Stimulated activated effector memory CD8-positive, alpha-beta T cell treated with anti-CD3 and anti-CD28 coated beads, Interleukin-12 subunit alpha, Interleukin-12 subunit beta, amount 100 ng/mL, for 72 hours (primary cell): Measurements from ENCODE around the gene NAA40.
"Not testable (repeated sequence)": the region's sequence is repeated elsewhere in the genome, so short reads cannot be mapped to it uniquely, and the experiment has no call there.

Experiments
- ATAC-seq: fragments of 150-1000 bp; cut with Tn5 transposase; 2 replicates; pipeline ENCODE4 v1.10.0; 2021
- DNase-seq, 2 donors: peaks; one replicate each; pipeline ENCODE4 v3.0.0; 2021 to 2022; ENCODE audit warnings: low spot score in 2 of 2
- H3K27ac Mint-ChIP-seq: one replicate; pipeline ENCODE4 v1.8.0; 2022; ENCODE audit warnings: mild to moderate bottlenecking, mixed read lengths
- H3K36me3 Mint-ChIP-seq: one replicate; pipeline ENCODE4 v1.8.0; 2022; ENCODE audit warnings: mild to moderate bottlenecking, mixed read lengths
- H3K4me1 Mint-ChIP-seq: one replicate; pipeline ENCODE4 v1.8.0; 2022; ENCODE audit warnings: mixed read lengths
- H3K4me3 Mint-ChIP-seq: one replicate; pipeline ENCODE4 v1.8.0; 2022; ENCODE audit warnings: mild to moderate bottlenecking, mixed read lengths
- H3K9me3 Mint-ChIP-seq: one replicate; pipeline ENCODE4 v1.8.0; 2022; ENCODE audit warnings: mixed read lengths

Gene NAA40

GRCh38 chr11:63945477-63946163, 6.8 kb downstream of the NAA40 start:
- Mint-ChIP-seq H3K4me1 (peaks cover 16% of the 10 kb centered on the region), H3K27ac (no peak overlapping the region), H3K4me3 (no peak overlapping the region), H3K36me3 (peaks cover 39% of the 10 kb centered on the region), H3K9me3 (no peaks in the 10 kb centered on the region)
- ATAC-seq (peak; percentile 78), DNase-seq (peak; percentile 24 to 65)

GRCh38 chr11:63951779-63952536, 13.2 kb downstream of the NAA40 start:
- H3K36me3 Mint-ChIP-seq, result peaks cover 81% of the 10 kb centered on the region
- peak overlapping the region; percentile 40 for H3K4me3 Mint-ChIP-seq
- no peaks in the 10 kb centered on the region for H3K9me3 Mint-ChIP-seq
- ATAC-seq (peak; percentile 91), DNase-seq (peak in 1 of 2 donors; percentile 75)
- H3K4me1 Mint-ChIP-seq, result peaks cover 31% of the 10 kb centered on the region
- H3K27ac Mint-ChIP-seq, result peak overlapping the region; percentile 85

DNA sequence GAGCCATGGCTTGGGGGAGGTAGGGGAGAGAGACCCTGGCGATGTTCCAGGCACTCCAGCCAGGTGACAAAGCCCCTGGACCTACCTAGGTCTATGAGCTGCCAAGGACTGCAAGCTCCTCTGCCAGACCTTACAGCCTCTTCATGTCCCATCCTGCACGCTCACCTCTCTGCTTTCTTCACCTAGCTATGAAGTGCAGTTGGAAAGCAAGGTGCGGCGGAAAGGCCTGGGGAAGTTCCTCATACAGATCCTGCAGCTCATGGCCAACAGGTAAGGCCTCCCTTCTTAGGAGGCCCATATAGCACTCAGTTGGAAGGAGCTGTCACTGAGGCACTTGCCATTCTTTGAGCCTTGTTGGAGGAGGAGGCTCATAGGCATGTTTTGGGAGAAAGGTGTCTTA, 13.8 kb downstream of the NAA40 start:
- DNase-seq (no peak), ATAC-seq (peak; percentile 3)
- peak overlapping the region; percentile 40 for H3K4me3 Mint-ChIP-seq
- H3K9me3 Mint-ChIP-seq, result no peaks in the 10 kb centered on the region
- H3K27ac Mint-ChIP-seq, result peak overlapping the region; percentile 85
- H3K4me1 Mint-ChIP-seq, result peaks cover 32% of the 10 kb centered on the region
- peaks cover 75% of the 10 kb centered on the region for H3K36me3 Mint-ChIP-seq

GRCh38 chr11:63958008-63958407, 19.2 kb downstream of the NAA40 start:
- peaks cover 50% of the 10 kb centered on the region for H3K36me3 Mint-ChIP-seq
- ATAC-seq, result no peak

DNA sequence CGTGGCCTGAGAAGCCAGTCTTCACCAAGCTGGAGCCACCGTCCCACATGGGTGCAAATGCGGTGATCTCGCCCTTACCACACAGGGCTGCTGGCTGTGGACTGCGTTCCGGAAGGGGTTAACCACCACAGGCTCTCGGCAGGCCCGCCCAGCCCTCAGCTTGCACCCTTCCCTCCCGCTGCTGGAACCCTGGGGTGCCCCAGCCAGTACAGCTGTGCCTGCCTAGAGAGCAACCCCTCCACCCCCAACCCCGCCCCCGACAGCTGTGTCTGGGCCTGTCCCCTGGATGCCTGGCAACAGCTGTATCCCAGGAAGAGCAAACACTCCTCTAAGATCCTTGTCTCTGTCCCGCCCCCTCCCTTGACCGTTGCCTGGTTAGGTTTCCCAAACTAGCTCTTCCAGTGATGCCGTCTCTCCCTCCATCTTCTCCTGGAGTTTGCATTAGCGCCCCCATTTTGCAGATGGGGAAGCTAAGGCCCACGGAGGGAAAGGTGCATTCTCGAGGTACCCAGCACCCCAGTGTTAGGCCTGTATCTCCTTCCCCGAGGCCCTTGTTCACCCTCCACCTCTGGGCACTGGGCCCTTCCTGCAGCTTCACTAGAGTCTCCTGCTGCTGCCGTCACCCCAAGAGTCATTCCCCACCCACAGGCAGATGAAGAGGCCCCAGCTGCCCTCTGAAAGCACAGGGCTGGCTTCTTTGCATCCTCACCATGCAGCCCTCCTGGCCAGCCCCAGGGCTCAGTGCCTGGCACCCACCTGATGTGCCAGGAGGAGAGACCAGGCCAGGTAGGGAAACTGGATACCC, 23.0 kb downstream of the NAA40 start:
- Mint-ChIP-seq H3K36me3 (peaks cover 12% of the 10 kb centered on the region), H3K4me3 (peak overlapping the region; percentile 51), H3K27ac (peak overlapping the region; percentile 76), H3K4me1 (peaks cover 34% of the 10 kb centered on the region), H3K9me3 (no peaks in the 10 kb centered on the region)
- DNase-seq (no peak), ATAC-seq (peak; percentile 83)

More at GRCh38 chr11:63958008-63958407, 19.2 kb downstream of the NAA40 start:
- peaks cover 42% of the 10 kb centered on the region for H3K4me1 Mint-ChIP-seq
- H3K27ac Mint-ChIP-seq, result peak overlapping the region; percentile 61
- no peak overlapping the region for H3K4me3 Mint-ChIP-seq
- DNase-seq, result no peak
- no peaks in the 10 kb centered on the region for H3K9me3 Mint-ChIP-seq

DNA sequence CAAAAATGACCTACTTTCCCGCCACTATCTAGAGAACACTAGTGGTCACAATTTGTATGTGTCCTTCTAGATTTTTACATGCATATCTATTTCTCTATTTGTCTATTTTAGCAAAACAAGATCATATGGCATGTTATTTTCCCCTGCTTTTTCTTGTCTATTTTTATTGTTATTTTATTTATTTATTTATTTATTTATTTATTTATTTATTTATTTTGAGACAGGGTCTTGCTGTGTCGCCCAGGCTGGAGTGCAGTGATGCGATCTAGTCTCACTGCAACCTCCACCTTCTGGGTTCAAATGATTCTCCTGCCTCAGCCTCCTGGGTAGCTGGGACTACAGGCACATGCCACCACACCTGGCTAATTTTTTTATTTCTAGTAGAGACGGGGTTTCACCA, 25.1 kb downstream of the NAA40 start:
- not testable (repeated sequence) for ATAC-seq

GRCh38 chr11:63966444-63966843, 27.6 kb downstream of the NAA40 start:
- H3K36me3 Mint-ChIP-seq, result peaks cover 5% of the 10 kb centered on the region
- peaks cover 10% of the 10 kb centered on the region for H3K4me1 Mint-ChIP-seq
- H3K4me3 Mint-ChIP-seq, result no peak overlapping the region
- no peaks in the 10 kb centered on the region for H3K9me3 Mint-ChIP-seq
- DNase-seq (no peak), ATAC-seq (no peak)
- H3K27ac Mint-ChIP-seq, result no peak overlapping the region

More for the DNA sequence above, 25.1 kb downstream of the NAA40 start:
- H3K27ac Mint-ChIP-seq, DNase-seq, H3K9me3 Mint-ChIP-seq, H3K4me3 Mint-ChIP-seq: not testable (repeated sequence)
- Mint-ChIP-seq H3K36me3 (peaks cover 12% of the 10 kb centered on the region), H3K4me1 (peaks cover 30% of the 10 kb centered on the region)

- DNase-seq, result no peak
- ATAC-seq, result no peak
- Mint-ChIP-seq H3K4me3 (no peak overlapping the region), H3K36me3 (peaks cover 8% of the 10 kb centered on the region), H3K9me3 (no peaks in the 10 kb centered on the region), H3K4me1 (no peaks in the 10 kb centered on the region), H3K27ac (no peak overlapping the region)
These were observed 30.7 kb downstream of the NAA40 start for GRCh38 chr11:63969461-63969860.

DNA sequence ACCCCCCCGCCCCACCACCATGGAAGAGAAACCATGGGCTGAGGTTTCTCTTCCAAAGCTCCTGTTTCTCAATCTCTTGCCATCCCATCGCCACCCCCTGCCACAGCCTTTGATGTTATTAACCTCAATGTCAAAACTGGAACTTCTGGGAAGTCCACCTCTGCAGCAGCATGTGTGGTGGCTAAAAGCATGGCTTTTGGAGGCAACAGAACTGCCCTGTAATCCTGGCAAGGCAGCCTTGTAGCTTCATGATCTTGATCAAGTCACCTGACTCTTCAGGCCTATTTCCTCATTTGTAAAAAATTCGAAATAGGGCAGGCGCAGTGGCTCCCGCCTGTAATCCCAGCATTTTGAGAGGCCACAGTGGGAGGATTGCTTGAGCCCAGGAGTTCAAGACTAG, 32.1 kb downstream of the NAA40 start:
- no peak overlapping the region for H3K27ac Mint-ChIP-seq
- no peaks in the 10 kb centered on the region for H3K9me3 Mint-ChIP-seq
- H3K4me1 Mint-ChIP-seq, result peaks cover 5% of the 10 kb centered on the region
- ATAC-seq (no peak), DNase-seq (no peak)
- H3K4me3 Mint-ChIP-seq, result no peak overlapping the region
- peaks cover 20% of the 10 kb centered on the region for H3K36me3 Mint-ChIP-seq

DNA sequence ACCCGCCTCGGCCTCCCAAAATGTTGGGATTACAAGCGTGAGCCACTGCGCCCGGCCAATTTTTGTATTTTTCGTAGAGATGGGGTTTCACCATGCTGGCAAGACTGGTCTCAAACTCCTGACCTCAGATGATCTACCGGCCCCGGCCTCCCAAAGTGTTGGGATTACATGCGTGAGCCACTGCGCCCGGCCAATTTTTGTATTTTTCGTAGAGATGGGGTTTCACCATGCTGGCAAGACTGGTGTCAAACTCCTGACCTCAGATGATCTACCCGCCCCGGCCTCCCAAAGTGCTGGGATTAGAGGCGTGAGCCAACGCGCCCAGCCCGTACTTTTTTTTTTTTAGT, 35.1 kb downstream of the NAA40 start:
- H3K36me3 Mint-ChIP-seq, result peaks cover 50% of the 10 kb centered on the region
- ATAC-seq, H3K9me3 Mint-ChIP-seq, DNase-seq: not testable (repeated sequence)
- peak overlapping the region; percentile 98 for H3K27ac Mint-ChIP-seq
- peaks cover 20% of the 10 kb centered on the region for H3K4me1 Mint-ChIP-seq
- peak overlapping the region; percentile 98 for H3K4me3 Mint-ChIP-seq

DNA sequence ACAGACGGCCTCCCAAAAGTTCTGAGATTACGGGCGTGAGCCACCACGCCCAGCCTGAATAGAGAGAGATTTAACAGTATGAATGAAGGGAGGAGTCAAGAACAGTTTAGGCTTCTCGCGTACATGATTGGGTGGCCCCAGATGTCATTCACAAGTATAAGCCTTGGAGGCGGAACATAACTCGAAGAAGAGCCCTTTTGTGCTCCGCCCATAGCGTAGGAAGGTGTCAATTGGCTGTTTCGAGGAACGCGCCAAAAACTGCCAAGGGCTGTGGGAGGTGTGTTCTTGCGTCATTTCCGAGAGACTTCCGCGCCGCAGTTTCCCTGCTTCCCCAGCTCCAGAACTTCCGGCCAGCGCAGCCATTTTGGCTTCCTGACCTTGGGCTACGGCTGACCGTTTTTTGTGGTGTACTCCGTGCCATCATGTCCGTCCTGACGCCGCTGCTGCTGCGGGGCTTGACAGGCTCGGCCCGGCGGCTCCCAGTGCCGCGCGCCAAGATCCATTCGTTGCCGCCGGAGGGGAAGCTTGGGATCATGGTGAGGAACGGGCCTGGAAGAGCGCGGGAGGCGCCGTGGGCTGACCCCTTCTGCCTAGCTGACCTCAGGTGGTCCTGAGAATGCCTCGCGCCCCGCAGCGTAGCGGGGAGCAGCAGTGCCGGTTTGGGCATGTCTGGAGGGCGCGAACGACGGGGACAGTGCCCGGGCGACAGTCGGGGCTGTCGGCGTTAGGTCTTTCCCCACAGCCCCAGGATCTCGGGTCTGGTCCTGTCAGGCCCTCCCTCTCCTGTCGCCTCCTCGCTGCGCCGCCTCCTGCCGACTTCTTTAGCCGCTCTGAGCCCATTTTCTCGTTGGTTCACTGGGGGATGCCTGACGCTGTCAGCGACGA, 35.7 kb downstream of the NAA40 start, which contains the start of gene COX8A:
TSS of gene COX8A (plus strand) at position 362 of the 885 bp plus-strand sequence. CDS start at position 423, 61 bp downstream.
- ATAC-seq (peak; percentile 98), DNase-seq (peak; percentile 74 to 96)
- Mint-ChIP-seq H3K9me3 (no peaks in the 10 kb centered on the region), H3K36me3 (peaks cover 56% of the 10 kb centered on the region), H3K4me1 (peaks cover 21% of the 10 kb centered on the region), H3K4me3 (peak within 1 kb of the TSS; percentile 98), H3K27ac (peak within 1 kb of the TSS; percentile 98)

- Mint-ChIP-seq H3K27ac (peak overlapping the region; percentile 65), H3K9me3 (no peaks in the 10 kb centered on the region), H3K4me3 (no peak overlapping the region), H3K36me3 (peaks cover 51% of the 10 kb centered on the region), H3K4me1 (peaks cover 21% of the 10 kb centered on the region)
- DNase-seq (no peak), ATAC-seq (no peak)
These were observed 39.9 kb downstream of the NAA40 start for GRCh38 chr11:63978551-63979239.

- peaks cover 21% of the 10 kb centered on the region for H3K4me1 Mint-ChIP-seq
- ATAC-seq (no peak), DNase-seq (no peak)
- no peaks in the 10 kb centered on the region for H3K9me3 Mint-ChIP-seq
- peak overlapping the region; percentile 58 for H3K27ac Mint-ChIP-seq
- H3K4me3 Mint-ChIP-seq, result no peak overlapping the region
- peaks cover 49% of the 10 kb centered on the region for H3K36me3 Mint-ChIP-seq
These were observed 40.6 kb downstream of the NAA40 start for GRCh38 chr11:63979426-63979825.

DNA sequence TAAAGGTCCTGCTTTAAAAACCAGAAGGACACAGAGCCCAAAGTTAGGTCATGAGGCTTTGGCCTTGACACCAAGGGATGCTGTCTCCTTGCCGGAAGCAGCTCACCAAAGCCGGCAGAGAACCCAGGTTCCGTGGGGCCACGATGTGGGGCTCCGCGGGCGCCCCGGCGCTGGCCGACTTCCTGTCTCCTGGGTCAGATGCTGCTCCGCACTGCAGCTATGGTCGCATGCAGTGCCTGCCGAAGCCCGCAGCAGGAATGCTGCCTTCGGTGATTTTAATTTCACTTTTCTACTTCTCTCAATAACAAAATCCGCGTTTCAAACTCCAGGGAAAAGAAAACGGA, 47.0 kb downstream of the NAA40 start:
- Mint-ChIP-seq H3K4me3 (peak overlapping the region; percentile 98), H3K4me1 (peaks cover 28% of the 10 kb centered on the region), H3K36me3 (peaks cover 51% of the 10 kb centered on the region), H3K27ac (peak overlapping the region; percentile 99), H3K9me3 (no peaks in the 10 kb centered on the region)
- ATAC-seq (peak; percentile 89), DNase-seq (peak; percentile 58 to 83)
